ENCODE data around the gene CNTNAP2.

DNA sequence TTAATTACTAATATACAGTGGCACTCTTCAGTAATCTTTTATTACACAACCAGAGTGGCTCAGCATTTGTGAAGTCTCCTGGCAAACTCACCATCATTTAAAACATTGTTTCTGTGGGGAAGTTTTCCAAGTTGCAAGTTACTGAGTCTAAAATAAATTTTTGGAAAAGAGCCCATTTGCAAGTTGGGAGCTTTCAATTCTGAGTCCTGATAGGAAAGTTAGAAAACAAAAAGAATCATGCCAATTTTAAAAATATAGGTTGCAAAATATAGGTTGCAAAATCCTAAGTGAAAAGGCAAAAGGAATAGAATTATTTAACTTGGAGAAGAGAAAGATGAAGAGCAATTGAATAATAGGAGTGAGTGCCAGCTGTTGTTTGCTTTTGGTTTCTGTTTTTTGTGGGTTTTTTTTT lies 2095.1 kb downstream of the CNTNAP2 start:
- no peak for TF ChIP-seq THAP12 (CRISPR knock-in tag; IDR thresholded peaks at IDR 0.05)
- no peak for TF ChIP-seq SNIP1 (IDR thresholded peaks at IDR 0.05; ENCODE audit: low read depth)
- TF ChIP-seq SMAD3 (CRISPR knock-in tag; conservative IDR thresholded peaks at IDR 0.05): no peak
- TF ChIP-seq, protein P1, sequence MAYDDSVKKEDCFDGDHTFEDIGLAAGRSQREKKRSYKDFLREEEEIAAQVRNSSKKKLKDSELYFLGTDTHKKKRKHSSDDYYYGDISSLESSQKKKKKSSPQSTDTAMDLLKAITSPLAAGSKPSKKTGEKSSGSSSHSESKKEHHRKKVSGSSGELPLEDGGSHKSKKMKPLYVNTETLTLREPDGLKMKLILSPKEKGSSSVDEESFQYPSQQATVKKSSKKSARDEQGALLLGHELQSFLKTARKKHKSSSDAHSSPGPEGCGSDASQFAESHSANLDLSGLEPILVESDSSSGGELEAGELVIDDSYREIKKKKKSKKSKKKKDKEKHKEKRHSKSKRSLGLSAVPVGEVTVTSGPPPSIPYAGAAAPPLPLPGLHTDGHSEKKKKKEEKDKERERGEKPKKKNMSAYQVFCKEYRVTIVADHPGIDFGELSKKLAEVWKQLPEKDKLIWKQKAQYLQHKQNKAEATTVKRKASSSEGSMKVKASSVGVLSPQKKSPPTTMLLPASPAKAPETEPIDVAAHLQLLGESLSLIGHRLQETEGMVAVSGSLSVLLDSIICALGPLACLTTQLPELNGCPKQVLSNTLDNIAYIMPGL (CRISPR knock-in tag; IDR thresholded peaks at IDR 0.05): no peak
- TF ChIP-seq STAT6 (CRISPR knock-in tag; IDR thresholded peaks at IDR 0.05): no peak
- no peak for TF ChIP-seq MTF1 (CRISPR knock-in tag; IDR thresholded peaks at IDR 0.05; ENCODE audit: borderline replicate concordance)
- TF ChIP-seq MXI1 (IDR thresholded peaks at IDR 0.05; ENCODE audit: low read depth, low read length): no peak
- TF ChIP-seq JUND (IDR thresholded peaks at IDR 0.05; ENCODE audit: borderline replicate concordance, low read depth, low read length): no peak
- TF ChIP-seq JUND (tag; IDR thresholded peaks at IDR 0.05; ENCODE audit: borderline replicate concordance, low read depth, low read length): no peak
- TF ChIP-seq CBX2 (IDR thresholded peaks at IDR 0.05; ENCODE audit: insufficient read depth, low read length, poor library complexity, severe bottlenecking): no peak
- no peak for TF ChIP-seq RNF2 (IDR thresholded peaks at IDR 0.05)
- TF ChIP-seq, protein P2, sequence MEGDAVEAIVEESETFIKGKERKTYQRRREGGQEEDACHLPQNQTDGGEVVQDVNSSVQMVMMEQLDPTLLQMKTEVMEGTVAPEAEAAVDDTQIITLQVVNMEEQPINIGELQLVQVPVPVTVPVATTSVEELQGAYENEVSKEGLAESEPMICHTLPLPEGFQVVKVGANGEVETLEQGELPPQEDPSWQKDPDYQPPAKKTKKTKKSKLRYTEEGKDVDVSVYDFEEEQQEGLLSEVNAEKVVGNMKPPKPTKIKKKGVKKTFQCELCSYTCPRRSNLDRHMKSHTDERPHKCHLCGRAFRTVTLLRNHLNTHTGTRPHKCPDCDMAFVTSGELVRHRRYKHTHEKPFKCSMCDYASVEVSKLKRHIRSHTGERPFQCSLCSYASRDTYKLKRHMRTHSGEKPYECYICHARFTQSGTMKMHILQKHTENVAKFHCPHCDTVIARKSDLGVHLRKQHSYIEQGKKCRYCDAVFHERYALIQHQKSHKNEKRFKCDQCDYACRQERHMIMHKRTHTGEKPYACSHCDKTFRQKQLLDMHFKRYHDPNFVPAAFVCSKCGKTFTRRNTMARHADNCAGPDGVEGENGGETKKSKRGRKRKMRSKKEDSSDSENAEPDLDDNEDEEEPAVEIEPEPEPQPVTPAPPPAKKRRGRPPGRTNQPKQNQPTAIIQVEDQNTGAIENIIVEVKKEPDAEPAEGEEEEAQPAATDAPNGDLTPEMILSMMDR (IDR thresholded peaks at IDR 0.05 in 2 of 3, conservative IDR thresholded peaks at IDR 0.05 in 1 of 3; ENCODE audit: insufficient read depth in 2 of 3, low read depth in 1 of 3, low read length in 3 of 3): no peak
- no peak for TF ChIP-seq POLR2G (IDR thresholded peaks at IDR 0.05; ENCODE audit: low read depth, low read length)
